ENCODE measurements around the gene TFB2M.
A peak's percentile ranks its signal among the peaks of the same experiment; 100 is the strongest.

The TFB2M gene

DNA sequence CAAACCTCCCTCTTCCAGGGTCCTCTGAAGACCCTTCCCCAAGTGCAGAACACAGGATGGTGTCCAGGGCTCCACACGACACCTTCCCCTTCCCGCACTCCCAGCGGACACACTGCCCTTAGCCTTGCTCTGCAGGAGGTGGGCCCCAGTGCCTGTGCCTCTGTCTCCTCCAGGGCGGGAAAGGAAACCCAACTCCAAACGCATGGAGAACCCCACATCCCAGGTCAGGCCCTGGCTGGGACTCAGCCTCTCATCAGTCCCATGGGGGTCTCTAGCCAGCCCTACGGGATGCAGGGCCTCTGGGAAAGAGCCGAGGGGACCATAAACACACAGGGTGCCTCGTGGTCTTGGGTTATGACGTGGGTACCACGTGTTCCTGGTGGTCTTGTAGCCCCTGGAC is 53.4 kb downstream of the TFB2M start:
- no peak for DNase-seq

DNA sequence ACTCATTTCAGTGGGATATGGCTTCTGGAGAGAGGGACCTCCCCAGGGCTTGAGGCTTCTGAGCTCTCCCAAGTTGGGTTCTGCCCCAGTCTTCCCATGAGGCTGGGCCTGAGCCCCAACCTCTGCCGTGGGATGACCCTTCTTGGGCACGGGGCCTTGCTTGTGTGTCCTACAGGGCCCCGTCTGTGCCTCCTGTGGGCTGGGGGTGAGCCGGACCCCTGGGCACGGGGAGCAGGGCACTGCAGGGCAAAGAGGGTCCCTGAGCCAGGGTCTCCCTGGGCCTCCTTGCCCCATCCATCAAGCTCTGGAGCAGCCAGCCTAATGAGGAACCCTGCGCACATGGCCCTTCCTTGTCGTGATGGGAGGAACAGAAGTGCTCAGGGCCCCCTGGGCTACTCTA is 53.8 kb downstream of the TFB2M start:
- DNase-seq = no peak

DNA sequence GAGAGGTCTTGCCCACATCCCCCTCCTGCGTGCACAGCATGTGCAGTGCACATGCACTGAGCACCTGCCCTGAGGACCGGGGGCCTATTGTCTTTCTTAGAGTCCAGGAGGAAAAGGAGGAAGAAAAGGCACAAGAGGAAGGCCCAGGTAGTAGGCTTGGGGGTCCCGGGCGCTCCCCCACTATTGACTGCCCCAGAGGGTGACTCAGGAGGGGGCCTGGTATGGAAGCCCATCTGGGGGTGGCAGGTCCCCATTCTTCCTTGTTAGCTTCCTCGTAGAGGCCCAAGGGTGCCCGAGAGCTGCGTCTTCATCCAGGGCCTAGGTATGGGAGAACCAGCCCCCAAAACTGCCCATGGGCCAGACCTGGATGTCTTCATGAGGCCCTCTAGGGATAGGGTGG is 54.9 kb downstream of the TFB2M start:
- no peak for DNase-seq

DNA sequence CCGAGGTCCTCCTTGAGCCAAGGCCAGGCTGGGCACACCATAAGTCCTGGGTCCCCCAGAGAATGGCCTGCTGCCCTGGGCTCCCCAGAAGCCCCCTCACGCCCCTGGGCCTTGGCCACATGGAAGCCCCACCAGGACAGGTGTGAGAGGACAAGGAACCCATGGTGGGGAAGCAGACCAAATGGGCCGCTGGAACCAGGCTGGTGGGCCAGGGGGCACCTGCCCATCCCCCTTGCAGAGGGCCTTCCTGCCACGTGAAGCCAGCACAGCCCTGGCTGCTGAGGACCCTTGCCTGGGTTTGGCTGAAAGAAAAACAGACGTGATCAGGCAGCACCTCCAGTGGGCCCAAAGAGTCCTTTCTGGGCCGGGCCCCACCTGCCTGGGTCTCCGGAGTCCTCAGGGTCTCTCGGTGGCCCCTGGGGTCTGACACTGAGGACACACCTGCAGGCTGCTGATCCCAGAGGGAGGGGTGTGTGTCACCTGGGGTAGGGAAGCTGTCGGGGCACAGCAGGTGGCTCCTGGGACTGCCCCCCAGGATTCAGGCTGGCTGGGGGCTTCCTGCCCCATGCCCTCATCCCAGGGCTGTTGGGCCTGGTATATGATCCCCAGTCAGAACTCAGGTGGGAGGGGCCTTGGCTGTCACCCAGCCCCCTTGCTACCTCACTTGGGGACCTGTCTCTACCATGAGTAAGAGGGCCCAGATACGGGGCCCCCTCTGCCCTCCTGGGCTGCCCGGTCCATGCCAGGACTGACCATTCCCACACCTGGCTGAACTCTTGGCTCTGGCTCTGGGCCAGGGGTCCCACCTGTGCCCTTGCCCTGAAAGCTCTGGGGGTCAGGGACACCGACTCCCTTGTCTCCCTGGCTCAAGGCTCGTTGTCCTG is 55.7 kb downstream of the TFB2M start:
- no peak for DNase-seq

DNA sequence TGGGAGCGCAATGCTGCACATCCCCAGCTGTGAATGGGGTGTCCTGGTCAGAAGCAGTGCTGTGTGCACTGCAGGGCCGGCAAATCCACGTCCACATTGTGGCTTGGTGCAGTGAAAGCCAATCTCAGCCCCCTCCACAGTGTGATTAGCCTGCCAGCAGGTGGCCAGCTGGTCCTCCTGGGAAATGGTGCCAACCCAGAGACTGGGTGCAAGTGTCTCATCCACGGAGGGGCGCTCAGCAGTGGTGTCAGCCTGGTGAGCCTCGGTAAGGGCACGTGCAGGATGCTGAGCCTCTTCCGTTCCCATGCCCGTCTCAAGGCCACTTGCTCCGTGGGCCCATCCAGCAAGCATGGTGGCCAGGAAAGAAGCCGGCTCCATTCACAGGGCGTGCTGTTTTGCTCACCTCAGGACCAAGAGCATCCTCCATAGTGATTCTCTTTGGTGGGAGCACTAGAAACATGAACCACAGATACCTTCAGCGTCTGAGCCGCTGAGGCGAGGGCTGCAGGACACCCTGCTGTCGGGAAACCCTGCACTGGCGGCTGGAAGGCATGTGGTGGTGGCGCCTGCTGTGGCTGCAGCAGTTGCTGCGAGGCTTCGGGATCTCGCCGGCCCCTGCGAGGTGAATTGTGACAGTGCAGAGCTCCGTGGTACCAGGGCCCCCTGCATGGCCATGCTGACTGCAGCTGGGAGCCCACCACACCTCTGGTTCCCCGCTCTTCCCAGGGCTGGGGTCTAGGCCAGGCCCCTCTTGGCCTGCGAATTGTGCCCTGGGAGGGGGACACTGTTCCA is 57.0 kb downstream of the TFB2M start:
- DNase-seq = no peak

DNA sequence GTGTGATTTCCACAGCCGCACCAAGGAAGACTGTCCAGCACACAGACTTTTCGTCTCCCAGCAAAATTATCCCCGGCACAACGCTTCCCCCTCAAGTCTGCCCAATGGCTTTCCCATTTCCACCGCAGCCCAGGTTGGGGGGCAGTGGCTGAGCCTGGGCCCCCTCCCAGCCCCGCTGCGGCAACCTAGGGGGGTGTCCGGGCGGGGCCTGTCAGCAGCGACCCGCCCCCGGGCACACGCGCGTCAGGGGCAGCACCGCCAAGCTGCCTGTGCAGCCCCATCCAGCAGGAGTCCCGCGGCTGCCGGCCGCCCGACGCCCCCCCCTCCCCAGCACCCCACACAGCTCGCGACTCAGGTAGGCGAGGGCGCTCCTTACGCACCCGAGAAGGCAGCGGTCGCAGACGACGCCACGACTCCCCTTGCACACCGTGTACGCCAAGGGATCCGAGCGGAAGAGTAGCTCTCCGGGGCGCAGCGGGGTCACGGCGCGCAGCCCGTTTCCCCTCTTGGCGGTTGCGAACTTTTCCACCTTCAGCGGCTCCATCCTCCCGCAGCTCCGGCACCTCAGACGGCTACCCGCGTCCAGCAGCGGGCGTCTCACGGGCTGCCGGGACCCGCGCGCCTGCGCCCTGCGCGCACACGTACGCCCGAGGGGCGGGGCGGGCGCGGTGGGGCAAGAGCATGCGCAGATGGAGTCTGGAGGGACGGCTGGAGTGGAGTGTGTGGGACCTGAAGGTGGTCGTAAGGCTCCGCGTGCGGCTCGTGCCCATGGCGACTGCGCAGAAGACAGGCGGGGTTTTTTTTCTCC is 59.2 kb downstream of the TFB2M start, which contains the start of gene SMYD3:
TSS of gene SMYD3 (minus strand) at position 606 of the 808 bp plus-strand sequence.
- DNase-seq = peak; percentile 55

DNA sequence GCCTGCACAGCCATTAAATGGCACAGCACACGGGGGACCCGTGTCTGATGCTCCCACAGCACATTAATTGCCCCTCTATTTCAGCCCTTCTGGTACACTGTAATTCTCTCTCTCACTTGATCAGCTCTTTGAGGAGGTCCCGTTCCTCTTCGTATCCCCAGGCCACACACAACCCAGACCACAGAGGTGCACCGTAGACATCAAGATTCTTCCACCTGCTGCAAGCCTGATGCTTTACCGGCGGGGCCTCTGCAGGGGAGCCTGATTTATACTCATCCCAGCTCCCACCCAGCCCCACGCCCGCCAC is 59.7 kb downstream of the TFB2M start:
- DNase-seq = no peak

DNA sequence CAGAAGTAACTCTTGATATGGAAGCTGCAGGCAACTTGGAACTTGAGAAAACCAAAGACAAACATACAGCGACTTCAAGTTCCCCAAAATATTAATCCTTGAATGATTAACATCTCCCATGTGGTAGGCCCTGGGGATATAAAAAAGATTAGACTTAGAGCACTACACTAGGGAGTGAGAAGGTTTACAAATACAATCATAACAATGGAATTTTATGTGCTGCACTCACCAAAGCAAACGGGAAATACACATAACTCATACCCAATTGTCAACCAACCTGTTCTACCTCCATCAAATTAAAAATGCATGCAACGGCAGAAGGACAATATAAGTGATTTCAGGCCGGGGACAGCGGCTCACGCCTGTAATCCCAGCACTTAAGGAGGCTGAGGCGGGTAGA is 62.7 kb downstream of the TFB2M start:
- DNase-seq = no peak

DNA sequence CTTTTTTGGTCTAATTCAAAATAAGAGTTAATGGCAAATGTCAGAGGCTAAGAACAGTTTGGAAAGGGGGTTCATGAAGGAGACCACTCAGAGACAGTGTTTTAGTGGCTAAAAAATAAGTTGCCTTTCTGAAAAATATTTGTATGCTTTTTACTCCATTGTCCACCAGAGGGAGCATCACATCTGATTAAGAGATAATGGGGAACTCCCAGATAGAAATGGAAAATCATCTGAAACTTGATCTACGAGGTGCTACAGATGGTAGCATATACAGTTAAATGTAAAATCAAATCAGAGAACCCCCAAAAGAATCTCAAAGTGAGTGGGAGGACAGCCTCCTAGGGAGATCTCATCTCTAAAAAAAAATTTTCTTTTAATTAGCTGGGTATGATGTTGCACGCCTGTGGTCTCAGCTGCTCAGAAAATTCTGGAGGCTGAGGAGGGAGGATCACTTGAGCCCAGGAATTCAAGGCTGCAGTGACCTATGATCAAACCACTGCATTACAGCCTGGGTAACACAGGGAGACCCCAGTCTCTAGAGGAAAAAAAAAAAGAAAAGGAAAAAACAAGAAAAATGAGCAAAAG is 68.6 kb downstream of the TFB2M start:
- DNase-seq = peak; percentile 56

DNA sequence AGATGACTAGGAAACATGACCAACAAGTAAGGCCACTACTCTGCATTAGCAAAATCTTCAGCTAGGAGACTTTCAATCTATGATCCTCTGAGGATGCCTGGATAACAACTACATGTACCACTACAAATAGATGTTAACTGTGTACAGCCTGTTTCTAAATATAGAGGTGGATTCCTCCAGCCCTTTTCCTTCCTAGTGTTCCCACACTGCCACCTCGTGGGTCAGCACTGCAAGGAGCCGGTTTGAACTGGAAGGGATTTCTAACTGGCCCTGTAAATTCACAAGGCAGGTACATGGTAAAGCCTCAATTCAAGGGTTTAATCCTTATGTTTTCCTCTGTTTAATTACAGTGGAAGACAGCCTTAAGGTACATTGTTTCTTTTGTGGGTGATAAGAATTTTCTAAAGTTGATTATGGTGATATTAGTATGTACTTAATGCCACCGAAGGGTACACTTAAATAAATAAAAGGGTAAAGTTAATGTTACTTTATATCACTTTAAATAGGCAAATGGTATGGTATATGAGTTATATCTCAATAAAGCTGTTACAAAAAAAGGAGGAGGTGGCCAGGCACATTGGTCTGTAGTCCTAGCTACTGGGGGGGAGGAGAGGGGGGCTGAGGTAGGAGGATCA is 73.3 kb downstream of the TFB2M start:
- peak; percentile 50 for DNase-seq

DNA sequence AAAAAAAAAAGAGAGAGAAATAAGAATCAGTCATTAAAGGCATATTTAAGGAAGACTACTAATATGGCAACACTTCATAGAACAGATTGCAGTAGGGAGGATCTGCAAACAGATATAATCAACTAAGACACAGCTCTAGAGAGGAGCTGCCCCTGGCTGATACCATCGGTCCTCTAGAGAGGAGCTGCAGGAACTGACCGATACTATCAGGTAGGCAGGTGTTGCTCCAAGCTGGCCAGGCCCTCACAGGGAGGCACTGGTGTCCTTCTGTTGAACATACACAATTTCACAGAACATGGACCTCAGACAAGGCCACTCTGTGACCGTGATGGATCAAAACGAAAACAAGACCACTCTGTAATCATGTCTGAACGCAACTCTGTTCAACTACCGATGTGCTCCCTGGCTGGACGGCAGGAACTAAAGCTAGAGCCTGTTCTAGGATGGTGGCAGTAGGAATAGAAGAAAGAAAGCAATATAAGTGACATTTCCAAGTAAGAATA is 74.5 kb downstream of the TFB2M start:
- DNase-seq = no peak
